ENCODE measurements around the gene RESF1.

The RESF1 gene

GRCh38 chr12:31961137-31961536 lies 1.9 kb downstream of the RESF1 start:
- DNase-seq (ENCODE audit: low read depth) = no peak

- DNase-seq (ENCODE audit: low read depth) = no peak
Measured at GRCh38 chr12:31962076-31962475, 2.9 kb downstream of the RESF1 start.

DNA sequence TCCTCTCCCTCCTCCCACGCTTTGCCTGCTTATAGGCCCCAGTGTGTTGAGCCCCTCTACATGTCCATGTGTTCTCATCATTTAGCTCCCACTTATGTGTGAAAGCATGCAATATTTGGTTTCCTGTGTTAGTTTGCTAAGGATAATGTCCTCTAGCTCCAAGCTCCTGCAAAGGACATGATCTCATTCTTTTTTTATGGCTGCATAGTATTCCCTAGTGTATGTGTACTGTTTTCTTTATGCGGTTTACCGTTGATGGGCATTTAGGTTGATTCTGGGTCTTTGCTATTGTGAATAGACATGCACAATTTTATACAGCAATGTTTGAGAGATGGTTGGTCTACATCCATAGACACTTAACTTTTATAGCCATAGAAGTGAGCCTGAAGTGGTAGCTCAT lies 5.1 kb downstream of the RESF1 start:
- no peak for DNase-seq (ENCODE audit: low read depth)

GRCh38 chr12:31965090-31965489 lies 5.9 kb downstream of the RESF1 start:
- DNase-seq (ENCODE audit: low read depth) = no peak

- DNase-seq (ENCODE audit: low read depth) = no peak
Measured at GRCh38 chr12:31966558-31967205, 7.5 kb downstream of the RESF1 start.

- DNase-seq (ENCODE audit: low read depth) = no peak
Measured at GRCh38 chr12:31967539-31967938, 8.3 kb downstream of the RESF1 start.

DNA sequence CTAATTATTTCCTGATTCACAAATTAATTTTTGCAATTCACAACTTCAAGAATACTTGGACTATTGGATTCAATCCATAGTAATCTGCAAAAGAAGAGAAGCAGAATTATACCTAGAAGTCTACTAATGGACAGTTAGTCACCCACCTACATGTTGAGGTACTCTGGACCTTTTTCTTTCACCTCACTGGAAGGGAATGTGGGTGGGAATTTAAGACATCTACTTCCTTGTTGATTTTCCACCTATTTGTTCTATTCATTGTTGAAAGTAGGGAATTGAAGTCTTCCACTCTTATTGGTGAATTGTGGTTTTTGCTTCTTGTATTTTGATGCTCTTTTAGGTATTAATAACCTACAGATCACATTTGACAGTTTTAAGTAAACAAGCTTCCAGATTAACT lies 11.0 kb downstream of the RESF1 start:
- DNase-seq (ENCODE audit: low read depth) = no peak

DNA sequence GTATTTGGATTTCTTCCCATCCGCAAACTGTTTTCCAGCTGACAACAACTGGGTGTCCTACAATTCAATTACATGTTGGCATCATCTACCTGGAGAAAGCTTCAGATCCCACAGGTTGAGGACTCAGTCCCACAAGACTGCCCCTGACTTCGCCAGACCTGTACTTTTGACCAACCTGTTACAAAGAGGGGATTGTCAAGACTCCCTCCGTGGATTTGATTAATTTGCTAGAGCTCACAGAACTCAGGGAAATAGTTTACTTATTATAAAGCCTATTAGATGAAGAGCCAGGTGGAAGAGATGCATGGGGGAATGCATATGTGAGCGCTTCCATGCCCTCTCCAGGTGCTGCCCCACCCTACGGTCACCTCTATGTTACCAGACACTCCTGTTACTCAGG lies 14.6 kb downstream of the RESF1 start:
- no peak for DNase-seq (ENCODE audit: low read depth)

DNA sequence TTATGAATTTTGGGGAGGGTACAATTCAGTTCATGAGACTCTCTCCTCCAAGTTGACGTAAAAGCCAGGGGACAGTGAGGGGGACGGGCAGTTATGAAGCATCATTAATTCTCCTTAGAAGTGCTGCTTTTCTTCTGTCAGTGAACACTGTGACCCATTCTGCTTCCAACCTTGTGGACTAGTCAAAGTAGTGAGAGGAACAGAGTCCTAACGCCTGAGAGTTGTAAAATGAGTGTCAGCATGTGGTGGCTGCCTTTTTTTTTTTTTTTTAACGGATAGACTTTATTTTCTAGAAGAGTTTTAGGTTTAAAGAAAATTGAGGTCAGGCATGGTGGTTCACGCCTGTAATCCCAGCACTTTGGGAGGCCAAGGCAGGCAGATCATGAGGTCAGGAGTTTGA lies 15.5 kb downstream of the RESF1 start:
- DNase-seq (ENCODE audit: low read depth) = no peak

- no peak for DNase-seq (ENCODE audit: low read depth)
Measured at GRCh38 chr12:31984806-31985591, 25.8 kb downstream of the RESF1 start.

GRCh38 chr12:31985832-31986231 lies 26.6 kb downstream of the RESF1 start:
- no peak for DNase-seq (ENCODE audit: low read depth)

- no peak for DNase-seq (ENCODE audit: low read depth)
Measured at GRCh38 chr12:31989571-31990362, 30.6 kb downstream of the RESF1 start.

DNA sequence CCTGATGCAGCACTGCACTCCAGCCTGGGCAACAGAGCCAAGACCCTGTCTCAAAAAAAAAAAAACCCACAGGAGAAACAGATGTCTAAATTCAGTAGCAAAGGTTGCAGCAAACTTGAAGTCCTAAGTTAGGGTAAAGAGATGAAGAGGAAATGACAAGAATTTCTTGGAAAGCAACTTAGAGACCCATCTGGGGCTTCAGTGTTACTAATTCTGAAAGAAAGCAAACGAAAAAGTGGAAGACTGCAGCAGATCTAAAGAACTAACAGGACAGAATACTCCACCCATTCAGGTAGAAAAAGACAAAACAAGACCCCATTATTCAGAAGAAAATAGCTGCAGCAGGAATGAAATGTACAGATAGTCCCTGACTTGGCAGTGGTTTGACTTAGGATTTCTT lies 31.9 kb downstream of the RESF1 start:
- no peak for DNase-seq (ENCODE audit: low read depth)

GRCh38 chr12:31991815-31992214 lies 32.6 kb downstream of the RESF1 start:
- DNase-seq (ENCODE audit: low read depth) = no peak

- no peak for DNase-seq (ENCODE audit: low read depth)
Measured at GRCh38 chr12:31999692-32000091, 40.5 kb downstream of the RESF1 start.

DNA sequence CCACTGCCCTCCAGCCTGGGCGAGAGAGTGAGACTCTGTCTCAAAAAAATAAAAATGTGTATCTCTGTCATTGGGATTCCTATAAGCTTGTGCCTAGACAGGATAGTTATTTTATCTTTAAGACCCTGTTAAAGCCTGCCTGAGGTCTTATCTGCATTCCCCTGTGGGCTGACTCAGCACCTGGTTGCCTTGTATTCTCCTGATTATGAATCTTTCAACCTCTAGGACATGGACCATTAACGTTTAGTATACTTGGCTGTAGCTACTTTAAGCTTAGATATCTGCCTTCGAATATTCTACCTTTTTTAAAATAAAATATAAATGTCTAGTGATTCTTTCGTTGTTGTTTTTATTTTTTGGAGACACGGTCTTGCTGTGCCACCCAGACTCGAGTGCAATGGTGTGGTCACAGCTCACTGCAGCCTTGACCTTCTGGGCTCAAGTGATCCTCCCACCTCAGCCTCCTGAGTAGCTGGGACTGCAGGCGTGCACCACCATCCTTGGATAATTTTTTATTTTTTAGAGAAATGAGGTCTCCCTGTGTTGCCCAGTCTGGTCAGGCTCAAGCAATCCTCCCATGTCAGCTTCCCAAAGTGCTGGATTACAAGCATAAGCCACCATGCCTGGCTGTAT lies 41.3 kb downstream of the RESF1 start:
- DNase-seq (ENCODE audit: low read depth) = no peak

GRCh38 chr12:32002848-32003493 lies 43.8 kb downstream of the RESF1 start:
- DNase-seq (ENCODE audit: low read depth) = no peak

DNA sequence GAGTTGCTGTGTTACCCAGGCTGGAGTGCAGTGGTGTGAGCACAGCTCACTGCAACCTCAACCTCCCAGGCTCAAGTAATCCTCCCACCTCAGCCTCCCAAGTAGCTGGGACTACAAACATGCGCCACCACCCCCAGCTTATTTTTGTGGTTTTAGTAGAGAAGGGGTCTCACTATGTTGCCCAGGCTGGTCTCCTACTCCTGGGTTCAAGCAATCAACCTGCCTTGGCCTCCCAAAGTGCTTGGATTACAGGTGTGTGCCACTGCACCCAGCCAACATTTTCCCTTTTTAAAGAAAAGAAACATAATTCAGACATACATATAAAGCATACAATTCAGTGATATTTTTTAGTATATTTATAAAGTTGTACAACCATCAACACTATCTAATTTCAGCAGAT lies 44.4 kb downstream of the RESF1 start:
- no peak for DNase-seq (ENCODE audit: low read depth)

GRCh38 chr12:32005496-32006125 lies 46.4 kb downstream of the RESF1 start:
- DNase-seq (ENCODE audit: low read depth) = no peak
